22Rv1 (cell line): ENCODE results near the gene TOLLIP.
"Not testable (repeated sequence)": the region's sequence is repeated elsewhere in the genome, so short reads cannot be mapped to it uniquely, and the experiment has no call there.

Experiments
- H3K27ac ChIP-seq: fragments of 450-650 bp; 2 replicates; pipeline ENCODE4 v1.5.1; 2017
- ZFX ChIP-seq: fragments of 450-650 bp; IDR thresholded peaks from 2 replicates; pipeline ENCODE4 v1.6.1; 2017; ENCODE audit warnings: antibody characterized with exemption, borderline replicate concordance
- TF ChIP-seq, protein P1 (sequence below): fragments of 450-650 bp; IDR thresholded peaks from 2 replicates; pipeline ENCODE4 v1.5.1; 2017; ENCODE audit warnings: mild to moderate bottlenecking

Gene TOLLIP

DNA sequence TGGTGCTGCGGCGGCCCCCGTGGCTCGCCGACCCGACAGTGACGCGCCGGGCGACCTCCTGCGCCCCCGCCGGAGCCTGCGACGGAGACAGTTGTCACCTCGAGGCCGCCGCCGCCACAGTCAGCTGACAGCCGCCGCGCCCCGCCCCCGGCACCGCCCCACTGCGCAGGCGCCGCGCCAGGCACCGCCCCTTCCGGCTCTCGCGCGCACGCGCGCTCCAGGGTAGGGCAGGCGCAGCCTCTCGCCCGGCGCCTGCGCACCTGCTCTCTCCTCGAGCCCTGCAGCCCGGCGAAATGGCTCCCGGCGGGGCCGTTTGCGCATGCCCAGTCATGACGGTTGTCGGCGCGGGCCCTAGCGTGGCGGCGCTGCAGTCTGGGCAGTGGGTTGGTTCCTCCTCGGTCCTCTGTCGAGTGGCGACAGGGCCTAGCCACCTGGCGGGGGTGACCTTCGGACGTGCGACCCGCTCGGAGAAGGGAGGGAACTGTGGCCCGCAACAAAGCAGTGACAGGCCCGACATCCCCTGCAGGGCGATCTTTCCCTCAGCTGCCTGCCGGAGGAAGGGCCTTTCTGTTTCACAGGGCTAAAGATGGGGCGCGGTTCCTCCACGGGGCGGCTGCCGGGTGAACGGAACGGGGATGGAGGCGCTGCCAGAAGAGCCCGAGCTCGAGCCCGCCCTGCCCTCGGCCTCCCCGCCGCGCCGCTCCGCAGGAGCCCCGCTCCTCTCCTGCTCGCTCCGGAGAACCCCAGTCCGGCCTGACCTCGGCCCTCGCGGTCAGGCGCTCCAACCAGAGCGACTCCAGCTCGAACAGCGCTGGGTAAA lies at the start of gene TOLLIP:
Gene TOLLIP, minus strand, starts transcription at position 135 of the 820 bp plus-strand sequence. Its CDS starts 134 bp downstream, at position 1.
- peak within 1 kb of the TSS; percentile 73 for H3K27ac ChIP-seq
- TF ChIP-seq ZFX: no peak
- TF ChIP-seq, protein P1, sequence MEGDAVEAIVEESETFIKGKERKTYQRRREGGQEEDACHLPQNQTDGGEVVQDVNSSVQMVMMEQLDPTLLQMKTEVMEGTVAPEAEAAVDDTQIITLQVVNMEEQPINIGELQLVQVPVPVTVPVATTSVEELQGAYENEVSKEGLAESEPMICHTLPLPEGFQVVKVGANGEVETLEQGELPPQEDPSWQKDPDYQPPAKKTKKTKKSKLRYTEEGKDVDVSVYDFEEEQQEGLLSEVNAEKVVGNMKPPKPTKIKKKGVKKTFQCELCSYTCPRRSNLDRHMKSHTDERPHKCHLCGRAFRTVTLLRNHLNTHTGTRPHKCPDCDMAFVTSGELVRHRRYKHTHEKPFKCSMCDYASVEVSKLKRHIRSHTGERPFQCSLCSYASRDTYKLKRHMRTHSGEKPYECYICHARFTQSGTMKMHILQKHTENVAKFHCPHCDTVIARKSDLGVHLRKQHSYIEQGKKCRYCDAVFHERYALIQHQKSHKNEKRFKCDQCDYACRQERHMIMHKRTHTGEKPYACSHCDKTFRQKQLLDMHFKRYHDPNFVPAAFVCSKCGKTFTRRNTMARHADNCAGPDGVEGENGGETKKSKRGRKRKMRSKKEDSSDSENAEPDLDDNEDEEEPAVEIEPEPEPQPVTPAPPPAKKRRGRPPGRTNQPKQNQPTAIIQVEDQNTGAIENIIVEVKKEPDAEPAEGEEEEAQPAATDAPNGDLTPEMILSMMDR: peak; percentile 30

DNA sequence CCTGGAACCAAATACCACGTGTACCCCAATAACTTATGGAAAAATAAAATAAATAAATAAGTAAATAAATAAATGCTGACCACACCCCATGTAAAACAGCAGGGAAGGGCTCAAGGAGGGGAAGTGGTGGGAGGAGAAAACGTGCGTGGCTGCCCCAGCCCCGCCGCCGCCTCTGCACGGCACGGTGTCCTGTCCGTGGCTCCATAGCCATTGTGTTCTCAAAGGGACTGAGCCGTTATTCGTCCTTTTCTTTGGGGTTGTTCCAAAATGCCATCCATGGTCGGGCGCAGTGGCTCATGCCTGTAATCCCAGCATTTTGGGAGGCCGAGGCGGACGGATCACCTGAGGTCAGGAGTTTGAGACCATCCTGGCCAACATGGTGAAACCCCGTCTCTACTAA lies 49.5 kb upstream of the TOLLIP start:
- H3K27ac ChIP-seq: not testable (repeated sequence)

DNA sequence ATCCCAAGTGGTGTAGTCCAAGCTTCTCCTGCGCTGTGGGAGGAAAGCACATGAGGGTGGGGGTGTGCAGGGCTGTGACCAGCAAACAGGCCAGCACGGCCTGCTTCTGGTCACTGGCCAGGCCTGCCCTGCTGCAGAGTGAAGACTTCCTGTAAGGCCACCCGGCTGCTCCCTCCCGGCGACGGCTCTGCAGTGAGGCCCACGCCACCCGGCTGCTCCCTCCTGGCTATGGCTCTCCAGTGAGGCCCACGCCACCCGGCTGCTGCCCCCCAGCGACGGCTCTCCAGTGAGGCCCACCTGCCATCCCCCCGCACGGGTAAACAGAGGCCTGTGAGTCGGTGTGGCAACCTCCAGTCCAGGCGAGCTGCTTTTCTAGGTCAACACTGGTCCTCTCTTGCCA lies 48.9 kb upstream of the TOLLIP start:
- no peak for TF ChIP-seq ZFX
- TF ChIP-seq, protein P1: no peak
- no peak overlapping the region for H3K27ac ChIP-seq

DNA sequence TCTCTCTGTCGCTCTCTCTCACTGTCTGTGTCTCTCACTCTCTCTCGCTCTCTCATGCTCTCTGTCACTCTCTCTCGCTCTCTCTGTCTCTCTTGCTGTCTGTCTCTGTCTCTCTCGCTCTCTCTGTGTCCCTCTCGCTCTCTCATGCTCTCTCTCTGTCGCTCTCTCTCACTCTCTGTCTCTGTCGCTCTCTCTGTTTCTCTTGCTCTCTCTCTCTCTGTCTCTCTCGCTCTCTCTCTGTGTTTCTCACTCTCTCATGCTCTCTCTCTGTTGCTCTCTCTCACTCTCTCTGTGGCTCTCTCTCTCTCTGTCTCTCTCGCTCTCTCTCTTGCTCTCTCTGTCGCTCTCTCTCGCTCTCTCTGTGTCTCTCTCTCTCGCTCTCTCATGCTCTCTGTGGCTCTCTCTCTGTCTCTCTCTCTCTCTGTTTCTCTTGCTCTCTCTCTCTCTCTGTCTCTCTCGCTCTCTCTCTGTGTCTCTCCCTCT lies 47.1 kb upstream of the TOLLIP start:
- TF ChIP-seq ZFX: no peak
- TF ChIP-seq, protein P1: no peak
- no peak overlapping the region for H3K27ac ChIP-seq

DNA sequence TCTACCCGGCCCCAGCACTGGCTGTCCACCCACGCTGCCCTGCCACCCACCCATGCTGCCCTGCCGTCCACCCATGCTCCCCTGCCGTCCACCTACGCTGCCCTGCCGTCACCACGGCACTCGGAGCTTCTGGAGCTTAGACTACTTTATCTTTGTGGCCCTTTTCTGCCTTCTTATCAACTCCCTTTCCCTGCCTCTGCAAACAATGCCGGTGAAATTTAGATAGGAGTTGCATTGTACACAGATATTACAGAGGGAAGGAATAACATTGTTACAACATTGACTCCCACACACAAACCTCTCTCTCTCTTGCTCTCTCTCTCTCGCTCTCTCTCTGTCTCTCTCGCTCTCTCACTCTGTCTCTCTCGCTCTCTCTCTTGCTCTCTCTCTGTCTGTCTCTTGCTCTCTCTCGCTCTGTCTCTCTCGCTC lies 46.6 kb upstream of the TOLLIP start:
- no peak overlapping the region for H3K27ac ChIP-seq
- TF ChIP-seq ZFX: no peak
- TF ChIP-seq, protein P1: no peak

DNA sequence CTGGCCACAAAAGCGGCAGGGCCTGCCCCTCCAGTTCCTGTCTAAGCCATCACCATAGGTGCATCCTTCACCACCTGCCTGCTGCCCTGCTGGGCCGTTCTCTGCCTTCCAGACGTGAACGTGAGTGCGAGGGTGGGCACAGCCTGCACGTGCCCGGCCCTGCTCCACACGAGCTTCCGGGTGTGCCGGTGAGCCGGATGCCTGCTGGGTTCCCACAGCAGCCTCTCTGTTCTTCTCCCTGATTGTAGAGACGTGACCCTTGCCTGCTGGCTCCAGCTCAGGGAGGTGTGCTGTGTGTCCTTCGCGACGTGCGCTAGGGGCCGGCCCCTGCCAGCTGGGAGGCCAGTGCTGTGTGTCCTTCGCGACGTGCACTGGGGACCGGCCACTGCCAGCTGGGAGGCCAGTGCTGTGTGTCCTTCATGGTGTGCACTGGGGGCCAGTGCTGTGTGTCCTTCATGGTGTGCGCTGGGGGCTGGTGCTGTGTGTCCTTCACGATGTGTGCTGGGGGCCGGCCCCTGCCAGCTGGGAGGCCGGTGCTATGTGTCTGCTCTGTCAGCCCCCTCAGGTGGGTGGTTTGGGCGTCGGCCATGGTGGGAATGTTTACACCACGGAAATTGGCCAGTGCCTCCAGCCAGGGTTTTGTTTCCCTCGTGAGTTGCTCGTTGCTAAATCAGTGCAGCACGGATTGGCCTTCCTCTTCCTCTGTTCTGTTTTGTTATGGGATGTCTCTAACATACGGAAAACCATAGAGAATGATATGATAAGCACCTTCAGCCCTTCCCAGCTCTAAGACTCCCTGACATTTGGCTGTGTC lies 44.9 kb upstream of the TOLLIP start:
- no peak overlapping the region for H3K27ac ChIP-seq
- TF ChIP-seq, protein P1: no peak
- TF ChIP-seq ZFX: no peak

DNA sequence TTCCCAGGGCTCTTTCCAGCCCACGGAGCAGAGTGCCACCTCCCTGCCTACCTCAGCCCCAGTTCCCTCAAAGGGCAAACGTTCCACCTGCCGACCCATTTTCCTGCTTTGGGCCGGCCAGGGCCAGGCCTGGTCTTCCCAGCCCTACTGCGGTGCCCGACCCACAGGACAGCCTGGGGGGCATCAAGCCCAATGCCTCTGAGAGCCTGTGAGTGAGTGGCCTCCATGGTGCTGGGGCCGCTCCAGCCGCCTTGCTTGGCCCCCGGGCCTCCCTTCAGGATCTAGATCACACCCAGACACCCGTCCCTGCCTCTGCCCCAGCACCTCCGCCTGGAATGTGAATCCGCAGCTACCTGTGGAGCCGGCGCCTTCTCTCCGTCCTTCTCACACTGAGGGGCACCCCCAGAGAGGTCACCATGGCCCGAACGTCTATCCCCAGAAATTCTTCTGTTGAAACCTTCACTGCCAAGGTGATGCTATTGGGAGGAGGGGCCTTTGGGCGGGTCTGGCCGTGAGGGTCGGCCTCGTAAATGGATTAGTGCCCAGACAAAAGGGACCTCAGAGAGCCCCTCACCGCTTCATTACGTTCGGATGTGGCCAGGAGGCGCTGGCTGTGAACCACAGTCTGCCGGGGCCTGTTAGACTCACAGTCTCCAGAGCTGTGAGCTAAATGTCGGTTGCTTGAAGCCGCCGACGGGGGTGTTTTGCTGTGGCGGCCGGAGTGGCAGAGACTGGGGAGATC lies 44.1 kb upstream of the TOLLIP start:
- TF ChIP-seq, protein P1: no peak
- no peak for TF ChIP-seq ZFX
- no peak overlapping the region for H3K27ac ChIP-seq
